ENCODE results near the gene CCDC192. TPM values are rescaled to one million over a fixed set of nuclear protein-coding genes. Genes with fewer than 3 reads are reported as not detected.

The CCDC192 gene
- total and polyA plus RNA-seq, 2 donors (not counting 3 experiments of a cell fraction or from before 2014, with no cell fraction given), result not detected

- DNase-seq (ENCODE audit: low read depth, low spot score) (peak; percentile 48), FAIRE-seq (no peak)
- no peak overlapping the region for H3K9ac ChIP-seq (replicated peaks; ENCODE audit: extremely low read depth, insufficient read depth, low read length)
- dilution Hi-C loops (cut with MboI; ENCODE audit: extremely low pct_ligation_motif_present, low sequenced_read_pairs), result no loop called here
- no TSS peak for BruUV-seq (replicated peaks)
- peaks cover 15% of the 10 kb centered on the region for H3K4me1 ChIP-seq (ENCODE audit: control insufficient read depth, extremely low read depth, insufficient read depth, low read length)
- no peak overlapping the region for H3K27ac ChIP-seq (ENCODE audit: insufficient read depth, low read depth, low read length)
- H3K79me2 ChIP-seq (ENCODE audit: control insufficient read depth, insufficient read depth, low read length), result no peaks in the 10 kb centered on the region
- H3K9me1 ChIP-seq (replicated peaks; ENCODE audit: control insufficient read depth, extremely low read depth, insufficient read depth, low read length), result no peaks in the 10 kb centered on the region
- no peak overlapping the region for H3K4me3 ChIP-seq (replicated peaks in 1 of 3; ENCODE audit: insufficient read depth in 1 of 3, low read depth in 1 of 3, low read length in 3 of 3)
- no peaks in the 10 kb centered on the region for H3K36me3 ChIP-seq (ENCODE audit: control insufficient read depth in 2 of 2, extremely low read depth in 1 of 2, insufficient read depth in 2 of 2, low read length in 2 of 2)
- no peak overlapping the region for H3K4me2 ChIP-seq (ENCODE audit: insufficient read depth, low read length)
- H2AFZ ChIP-seq (ENCODE audit: low read depth, low read length), result no peak overlapping the region
- CTCF ChIA-PET, result interaction anchor here (0.7 to 3.7 kb wide), 19 partner anchors 9 to 227 kb away, joined by 3 to 18 read pairs (median 5); partner anchors contain the start of gene SLC12A2
- no peaks in the 10 kb centered on the region for H4K20me1 ChIP-seq (replicated peaks; ENCODE audit: control insufficient read depth, extremely low read depth, insufficient read depth, low read length)
- TF ChIP-seq POLR2AphosphoS5 (IDR thresholded peaks at IDR 0.05; ENCODE audit: insufficient read depth, low read depth, low read length) (no peak), MAX (IDR thresholded peaks at IDR 0.05; ENCODE audit: insufficient read depth, insufficient read length) (no peak), POLR2A (IDR thresholded peaks at IDR 0.05; ENCODE audit: low read depth, low read length) (no peak), CTCF (IDR thresholded peaks at IDR 0.05; ENCODE audit: extremely low read depth in 1 of 2, insufficient read depth in 1 of 2, low read depth in 1 of 2, low read length in 2 of 2) (no peak), GATA2 (IDR thresholded peaks at IDR 0.05; ENCODE audit: insufficient read depth, insufficient read length, low read depth, low read length) (no peak), JUN (IDR thresholded peaks at IDR 0.05; ENCODE audit: borderline replicate concordance, insufficient read depth, insufficient read length, low read depth) (no peak), FOS (IDR thresholded peaks at IDR 0.05; ENCODE audit: borderline replicate concordance, insufficient read depth, low read length) (no peak), EZH2 (IDR thresholded peaks at IDR 0.05; ENCODE audit: borderline replicate concordance, low read depth, low read length, severe bottlenecking) (no peak), MYC (IDR thresholded peaks at IDR 0.05; ENCODE audit: low read depth, low read length) (no peak)
- POLR2A ChIA-PET, result no interaction called here
- intact Hi-C loops (cut with micrococcal nuclease), result loop anchor here (2.0 kb wide), 1 partner anchor 78 kb away; no protein-coding TSS in a partner anchor
- no peaks in the 10 kb centered on the region for H3K27me3 ChIP-seq (ENCODE audit: control insufficient read depth in 2 of 2, insufficient read depth in 2 of 2, low read length in 2 of 2)
- H3K9me3 ChIP-seq (replicated peaks; ENCODE audit: control insufficient read depth, insufficient read depth, low read length), result no peaks in the 10 kb centered on the region
Observed at GRCh38 chr5:127910307-127910956, 207.2 kb downstream of the CCDC192 start.

Measured in endothelial cell of umbilical vein (primary cell).